Sigmoid colon (tissue), 7 donors: ENCODE measurements around the gene RNF212B. TPM values are rescaled to one million over a fixed set of nuclear protein-coding genes. Genes with fewer than 3 reads are reported as not detected.

ENCODE experiments used
- DNase-seq: peaks from one replicate; pipeline ENCODE4 v3.0.0-alpha.2; 2019
- H3K27ac ChIP-seq, 4 donors: fragments of 200-600 bp; sonication (generic); one replicate each; pipeline ENCODE4 v1.5.1; 2016 to 2019; ENCODE audit warnings: mild to moderate bottlenecking in 1 of 4
- H3K27me3 ChIP-seq, 3 donors: fragments of 200-600 bp; sonication (generic); one replicate each; pipeline ENCODE4 v1.5.1; 2019; ENCODE audit warnings: mild to moderate bottlenecking in 1 of 3
- H3K36me3 ChIP-seq, 4 donors: fragments of 200-600 bp; sonication (generic); one replicate each; pipeline ENCODE4 v1.5.1; 2016 to 2019
- H3K4me1 ChIP-seq, 4 donors: fragments of 200-600 bp; sonication (generic); one replicate each; pipeline ENCODE4 v1.5.1; 2017 to 2019
- H3K4me3 ChIP-seq, 4 donors: fragments of 200-600 bp; sonication (generic); one replicate each; pipeline ENCODE4 v1.5.1; 2017 to 2019; ENCODE audit warnings: mild to moderate bottlenecking in 2 of 4, moderate library complexity in 1 of 4
- H3K9me3 ChIP-seq, 4 donors: fragments of 200-600 bp in 3 of 4; sonication (generic) in 3 of 4; one replicate each; pipeline versions ENCODE4 v1.5.1 to v1.6.1; 2013 to 2019
- EP300 ChIP-seq, 4 donors: sonication (generic); formaldehyde crosslinking; IDR thresholded peaks; one replicate each; pipeline ENCODE4 v1.6.1; 2017; ENCODE audit warnings: antibody characterized with exemption in 4 of 4
- POLR2A ChIP-seq, 2 donors: fragments of 450-650 bp; IDR thresholded peaks; one replicate each; pipeline ENCODE4 v1.6.1; 2016; ENCODE audit warnings: antibody characterized with exemption in 2 of 2, mild to moderate bottlenecking in 2 of 2, moderate library complexity in 2 of 2
- POLR2AphosphoS5 ChIP-seq, 4 donors: sonication (generic); formaldehyde crosslinking; IDR thresholded peaks; one replicate each; pipeline ENCODE4 v1.6.1; 2017; ENCODE audit warnings: antibody characterized with exemption in 4 of 4
- whole genome bisulfite sequencing, 2 donors: extraction: QIAGEN DNeasy Blood & Tissue Kit; methylation state at CpG; one replicate each; pipeline ENCODE4 v1.1.7; 2013; 5-methylcytosine and 5-hydroxymethylcytosine counted together
- intact Hi-C: fragments of 100-400 bp; cut with DNase I; formaldehyde crosslinking; loops from one replicate; pipeline ENCODE4 v1.15.1; 2023
- polyA plus RNA-seq, 3 donors: library from polyadenylated mRNA; stranded (reverse); fragments of 200-250 nt; gene quantifications; one replicate each; pipeline ENCODE4 v1.2.3, GENCODE V29; 2013
- total RNA-seq, 4 donors: library from RNA; depleted of rRNA; stranded (reverse); fragments of >200 nt; gene quantifications; one replicate each; pipeline ENCODE4 v1.1.0, GENCODE V29; 2016
- TF ChIP-seq, protein P1 (sequence below), 4 experiments: fragments of 450-650 bp in 3 of 4; fragments of 200-600 bp in 1 of 4; IDR thresholded peaks; one replicate each; pipeline ENCODE4 v1.5.1; 2016 to 2019; ENCODE audit warnings: antibody characterized with exemption in 4 of 4, mild to moderate bottlenecking in 3 of 4, moderate library complexity in 2 of 4
- donor health status: healthy with polysubstance abuse.
- donor health status: Bipolar disorder and iron deficiency.
- donor health status: healthy.

The RNF212B gene
- total and polyA plus RNA-seq, 7 donors = not detected

GRCh38 chr14:23286020-23286901 lies 48.5 kb downstream of the RNF212B start, which contains the start of gene HOMEZ:
Gene HOMEZ, minus strand, starts transcription at chr14:23286132. Its CDS starts 180 bp downstream, at chr14:23285952.
- intact Hi-C loops = loop anchor here (1.0 kb wide), 1 partner anchor 9 kb away; no protein-coding TSS in a partner anchor
- peaks cover 0 to 25% (median 20%) of the 10 kb centered on the region in 4 donors for H3K4me1 ChIP-seq
- no peaks in the 10 kb centered on the region for H3K9me3 ChIP-seq
- TF ChIP-seq POLR2A (IDR thresholded peaks at IDR 0.05) (peak; percentile 51 to 62), POLR2AphosphoS5 (IDR thresholded peaks at IDR 0.05) (peak; percentile 87 to 91 (median 88))
- TF ChIP-seq, protein P1, sequence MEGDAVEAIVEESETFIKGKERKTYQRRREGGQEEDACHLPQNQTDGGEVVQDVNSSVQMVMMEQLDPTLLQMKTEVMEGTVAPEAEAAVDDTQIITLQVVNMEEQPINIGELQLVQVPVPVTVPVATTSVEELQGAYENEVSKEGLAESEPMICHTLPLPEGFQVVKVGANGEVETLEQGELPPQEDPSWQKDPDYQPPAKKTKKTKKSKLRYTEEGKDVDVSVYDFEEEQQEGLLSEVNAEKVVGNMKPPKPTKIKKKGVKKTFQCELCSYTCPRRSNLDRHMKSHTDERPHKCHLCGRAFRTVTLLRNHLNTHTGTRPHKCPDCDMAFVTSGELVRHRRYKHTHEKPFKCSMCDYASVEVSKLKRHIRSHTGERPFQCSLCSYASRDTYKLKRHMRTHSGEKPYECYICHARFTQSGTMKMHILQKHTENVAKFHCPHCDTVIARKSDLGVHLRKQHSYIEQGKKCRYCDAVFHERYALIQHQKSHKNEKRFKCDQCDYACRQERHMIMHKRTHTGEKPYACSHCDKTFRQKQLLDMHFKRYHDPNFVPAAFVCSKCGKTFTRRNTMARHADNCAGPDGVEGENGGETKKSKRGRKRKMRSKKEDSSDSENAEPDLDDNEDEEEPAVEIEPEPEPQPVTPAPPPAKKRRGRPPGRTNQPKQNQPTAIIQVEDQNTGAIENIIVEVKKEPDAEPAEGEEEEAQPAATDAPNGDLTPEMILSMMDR (IDR thresholded peaks at IDR 0.05) = no peak
- H3K4me3 ChIP-seq = peak within 1 kb of the TSS; percentile 73 to 99 (median 78)
- peak; percentile 100 for DNase-seq
- H3K27ac ChIP-seq = peak within 1 kb of the TSS; percentile 91 to 100 (median 96)
- WGBS, 2 donors = 0 to 1% methylated on average over 53 of the region's 53 CpGs
- no peaks in the 10 kb centered on the region for H3K36me3 ChIP-seq
- H3K27me3 ChIP-seq = no peaks in the 10 kb centered on the region

DNA sequence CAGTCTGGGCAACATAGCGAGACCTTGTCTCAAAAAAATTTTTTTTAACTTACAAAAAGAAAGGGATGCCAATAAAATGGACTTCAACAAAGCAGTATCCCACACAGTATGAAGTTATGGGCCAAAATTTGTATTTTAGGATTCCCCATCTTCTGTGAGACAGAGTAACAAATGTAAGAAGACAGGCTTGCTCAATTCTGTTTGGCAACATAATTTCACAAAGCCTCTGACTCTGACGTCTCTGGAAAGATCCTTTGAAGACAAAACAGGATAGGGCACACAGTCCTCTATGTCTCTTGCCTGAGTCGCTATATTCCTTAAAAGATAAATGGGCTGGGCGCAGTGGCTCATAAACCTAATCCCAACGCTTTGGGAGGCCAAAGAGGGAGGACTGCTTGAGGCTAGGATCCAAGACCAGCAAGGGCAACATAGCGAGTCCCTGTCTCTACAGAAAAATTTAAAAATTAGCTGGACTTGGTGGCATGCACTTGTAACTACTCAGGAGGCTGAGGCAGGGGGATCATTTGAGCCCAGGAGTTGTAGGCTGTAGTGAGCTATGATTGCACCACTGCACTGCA lies 49.3 kb downstream of the RNF212B start:
- H3K36me3 ChIP-seq = no peaks in the 10 kb centered on the region
- peak in 1 of 4 donors; percentile 27 for TF ChIP-seq POLR2AphosphoS5 (IDR thresholded peaks at IDR 0.05)
- no peak for TF ChIP-seq POLR2A (IDR thresholded peaks at IDR 0.05)
- H3K27me3 ChIP-seq = no peaks in the 10 kb centered on the region
- H3K4me1 ChIP-seq = peaks cover 0 to 25% (median 20%) of the 10 kb centered on the region in 4 donors
- WGBS, 2 donors = 41 to 57% methylated on average over 6 of the region's 6 CpGs
- no peaks in the 10 kb centered on the region for H3K9me3 ChIP-seq
- intact Hi-C loops = loop anchor here (1.0 kb wide), 1 partner anchor 8 kb away; no protein-coding TSS in a partner anchor
- peak overlapping the region; percentile 91 to 100 (median 96) for H3K27ac ChIP-seq
- DNase-seq = no peak
- peak overlapping the region; percentile 47 to 99 (median 76) for H3K4me3 ChIP-seq

- H3K4me1 ChIP-seq = peaks cover 0 to 17% (median 10%) of the 10 kb centered on the region in 4 donors
- H3K4me3 ChIP-seq = no peak overlapping the region
- H3K27ac ChIP-seq = peak overlapping the region in 1 of 4 donors; percentile 28
- peaks cover 0 to 21% (median 0%) of the 10 kb centered on the region in 4 donors for H3K36me3 ChIP-seq
- TF ChIP-seq POLR2A (IDR thresholded peaks at IDR 0.05) = no peak
- no peak for TF ChIP-seq EP300 (IDR thresholded peaks at IDR 0.05)
- TF ChIP-seq, protein P1 (IDR thresholded peaks at IDR 0.05) = peak; percentile 63 to 90 (median 77)
- intact Hi-C loops = loop anchor here (1.0 kb wide), 1 partner anchor 9 kb away; the partner anchor contains the start of gene HOMEZ
- WGBS, 2 donors = 15 to 32% methylated on average over 24 of the region's 24 CpGs
- no peaks in the 10 kb centered on the region for H3K27me3 ChIP-seq
- no peaks in the 10 kb centered on the region for H3K9me3 ChIP-seq
- DNase-seq = no peak
Measured at GRCh38 chr14:23294734-23295561, 57.2 kb downstream of the RNF212B start.

DNA sequence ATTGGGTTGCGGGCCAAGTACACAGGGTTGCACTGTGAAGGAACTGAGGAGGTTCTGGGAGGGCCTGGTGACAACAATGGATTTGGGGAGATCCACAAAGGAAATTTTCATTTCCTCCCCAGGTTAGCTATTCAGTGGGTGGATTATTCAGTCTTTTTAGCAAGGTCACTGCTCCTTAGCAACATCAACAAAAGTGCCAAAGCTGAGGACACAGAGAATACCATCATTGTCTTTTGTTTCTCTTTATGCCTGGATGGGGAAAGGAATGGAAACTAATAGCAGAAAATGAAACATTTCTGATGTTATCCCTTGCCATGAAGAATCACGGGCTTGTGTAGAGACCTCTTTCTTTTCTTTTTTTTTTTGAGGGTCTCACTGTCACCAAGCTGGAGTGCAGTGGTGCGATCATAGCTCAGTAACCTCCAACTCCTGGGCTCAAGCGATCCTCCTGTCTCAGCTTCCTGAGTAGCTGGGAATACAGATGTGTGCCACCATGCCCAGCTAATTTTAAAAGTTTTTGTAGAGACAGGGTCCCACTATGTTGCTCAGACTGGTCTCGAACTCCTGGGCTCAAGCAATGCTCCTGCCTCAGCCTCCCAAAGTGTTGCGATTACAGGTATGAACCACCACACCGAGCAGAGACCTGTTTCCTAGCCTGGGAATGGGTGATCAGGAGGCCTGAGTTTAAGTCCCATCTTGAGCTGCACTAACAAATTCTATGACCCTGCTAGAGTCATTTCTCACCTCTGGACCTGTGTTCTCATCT lies 58.5 kb downstream of the RNF212B start:
- Histone ChIP-seq H3K27ac (no peak overlapping the region), H3K4me3 (no peak overlapping the region), H3K9me3 (no peaks in the 10 kb centered on the region), H3K27me3 (no peaks in the 10 kb centered on the region), H3K4me1 (peaks cover 0 to 24% (median 19%) of the 10 kb centered on the region in 4 donors), H3K36me3 (peaks cover 0 to 21% (median 0%) of the 10 kb centered on the region in 4 donors)
- DNase-seq = no peak
- no peak for TF ChIP-seq EP300 (IDR thresholded peaks at IDR 0.05)
- TF ChIP-seq POLR2AphosphoS5 (IDR thresholded peaks at IDR 0.05) = no peak
- TF ChIP-seq, protein P1 (IDR thresholded peaks at IDR 0.05) = no peak
- no peak for TF ChIP-seq POLR2A (IDR thresholded peaks at IDR 0.05)
- intact Hi-C loops = no loop called here
- WGBS, 2 donors = 95 to 96% methylated on average over 7 of the region's 7 CpGs
